Fibroblast of skin of scalp (primary cell): ENCODE measurements around the gene SAV1.

Experiments
- DNase-seq: peaks from one replicate; pipeline ENCODE4 v3.0.0-alpha.2; 2013

Gene SAV1

DNA sequence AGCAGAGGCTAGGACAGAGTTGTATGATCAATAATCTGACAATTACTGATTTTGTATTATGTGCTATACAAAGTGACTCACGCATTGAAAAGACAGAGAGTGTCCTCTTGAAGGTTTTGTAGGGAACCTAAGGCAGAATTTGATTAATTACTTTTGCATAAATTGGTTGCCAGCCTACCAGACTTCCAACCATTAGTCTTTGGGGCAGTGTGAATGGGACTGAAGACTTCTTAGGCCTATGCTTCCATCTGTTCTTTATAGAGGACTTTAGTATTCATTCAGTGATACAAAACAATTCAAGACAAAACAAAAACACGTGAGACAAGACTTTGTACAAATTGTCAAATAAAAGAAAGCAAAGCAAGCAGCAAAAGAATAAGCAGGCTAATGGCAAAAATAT, 61.6 kb downstream of the SAV1 start:
- DNase-seq: no peak

DNA sequence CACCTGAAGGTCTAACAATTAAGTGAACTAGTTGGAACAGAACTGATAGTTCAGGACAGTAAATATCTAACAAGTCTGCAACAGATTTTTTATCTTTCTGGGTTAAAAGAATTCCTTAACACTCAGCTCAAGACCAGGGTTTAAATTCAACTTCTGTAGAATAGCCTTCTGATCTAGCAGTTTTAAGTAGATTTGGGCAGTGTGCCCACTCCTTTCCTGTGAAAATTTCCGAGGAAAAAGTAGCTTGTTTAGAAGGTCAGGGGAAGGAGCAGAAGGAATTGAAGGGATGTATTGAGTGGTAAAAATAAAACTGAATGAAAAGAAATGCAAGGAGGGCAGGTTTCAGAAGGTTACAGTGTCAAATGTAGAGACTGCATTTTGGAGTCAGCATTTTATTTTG, 62.3 kb downstream of the SAV1 start:
- peak; percentile 25 for DNase-seq

DNA sequence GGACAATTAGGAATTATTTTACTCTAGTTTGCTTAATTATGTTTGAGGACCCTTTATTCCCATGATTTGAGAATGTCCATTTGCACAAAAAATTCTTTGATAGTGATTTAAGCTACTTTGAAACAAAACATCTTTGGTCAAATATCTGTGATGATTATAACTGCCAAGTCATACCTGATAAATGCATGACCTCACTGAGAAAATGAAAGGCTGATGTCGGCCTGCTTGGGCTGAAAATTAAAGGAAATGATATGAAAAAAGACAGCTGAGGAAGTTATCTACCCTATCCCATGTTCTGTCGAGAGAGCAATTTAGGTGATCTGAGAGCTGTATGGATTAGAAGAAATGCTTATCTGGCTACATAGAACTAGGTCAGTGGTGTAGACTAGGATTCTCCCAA, 64.5 kb downstream of the SAV1 start:
- no peak for DNase-seq

DNA sequence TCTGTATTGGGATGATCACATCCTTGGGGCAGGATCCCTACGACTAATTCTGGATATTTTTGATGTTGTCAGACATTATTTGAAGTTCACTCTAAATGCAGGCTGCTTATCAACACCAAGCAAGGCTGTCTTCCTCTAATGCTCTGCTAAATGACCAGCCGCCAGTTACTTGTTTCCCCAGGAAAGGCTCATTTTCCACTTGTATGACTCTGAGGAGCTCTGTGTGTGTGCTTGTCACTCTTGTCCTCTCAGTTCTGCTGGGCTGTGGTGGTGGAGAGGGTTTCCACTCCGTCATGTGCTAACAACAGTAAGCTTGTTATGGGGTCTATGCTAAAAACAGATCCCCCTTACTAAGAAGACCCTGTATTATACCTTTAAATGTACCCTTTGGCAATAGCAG, 66.1 kb downstream of the SAV1 start:
- DNase-seq: no peak

DNA sequence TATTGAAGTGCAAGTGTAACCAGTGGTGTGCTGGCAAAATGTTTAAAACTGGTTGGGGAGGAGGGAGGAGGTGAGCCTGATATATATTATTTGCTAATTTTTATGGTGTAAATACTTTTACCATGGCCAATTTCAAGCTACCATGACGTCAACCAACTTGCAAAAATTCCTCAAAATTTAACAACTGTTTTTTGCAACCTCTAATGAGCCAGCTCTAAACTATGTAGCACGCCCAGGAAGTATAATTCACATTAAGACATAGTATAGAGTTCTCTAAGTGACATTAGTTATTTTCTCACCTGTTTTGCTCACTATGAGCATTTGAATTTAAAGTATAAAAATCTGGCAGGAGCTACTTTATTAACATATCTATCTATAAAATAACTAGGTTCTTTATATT, 66.7 kb downstream of the SAV1 start:
- DNase-seq: peak; percentile 18

DNA sequence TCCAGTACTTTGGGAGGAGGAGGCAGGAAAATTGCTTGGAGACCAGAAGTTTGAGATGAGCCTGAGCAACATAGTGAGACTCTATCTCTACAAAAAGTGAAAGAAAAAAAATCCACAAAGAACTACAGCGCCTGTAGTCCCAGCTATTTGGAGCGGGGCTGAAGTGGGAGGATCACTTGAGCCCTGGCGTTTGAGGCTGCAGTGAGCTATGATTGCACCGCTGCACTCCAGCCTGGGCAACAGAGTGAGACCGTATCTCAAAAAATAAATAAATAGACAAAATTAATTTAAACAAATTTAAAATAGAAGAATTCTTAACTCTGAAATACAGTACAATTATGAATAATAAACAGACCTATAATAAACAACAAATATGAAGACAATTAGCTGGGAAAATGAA, 67.3 kb downstream of the SAV1 start:
- no peak for DNase-seq

DNA sequence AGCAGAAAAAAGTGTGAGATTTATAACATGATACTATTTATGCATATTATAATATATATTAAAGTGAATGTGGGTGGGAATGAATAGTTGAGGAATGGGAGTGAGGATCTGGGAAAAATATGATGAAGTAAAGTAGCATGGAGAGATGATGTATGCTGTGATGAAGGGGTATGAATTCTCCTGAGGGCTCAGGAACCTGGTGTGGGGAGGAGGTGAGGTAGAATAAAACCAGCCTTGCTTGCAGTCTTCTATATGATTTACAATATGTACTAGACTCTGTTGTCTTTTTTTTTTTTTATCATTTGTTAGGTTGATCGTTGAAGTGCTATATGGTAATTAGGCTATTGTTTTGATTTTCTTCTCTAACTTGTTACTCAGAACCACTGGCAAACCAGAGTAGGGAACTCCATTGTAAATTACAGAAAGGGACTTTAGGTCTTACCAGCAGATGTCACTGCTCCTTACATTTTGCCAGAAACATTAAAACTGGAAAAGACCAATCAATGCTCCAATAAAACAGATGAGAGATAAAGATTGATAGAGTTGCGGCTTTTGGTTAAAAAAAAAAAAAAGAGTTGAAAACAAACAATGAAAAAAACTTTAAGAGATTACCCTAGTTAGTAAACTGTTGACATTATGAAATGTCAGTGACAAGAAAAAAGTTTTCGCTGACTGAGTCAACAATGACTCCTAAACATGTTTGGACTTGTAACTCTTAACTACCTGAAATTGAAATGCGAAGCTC, 68.2 kb downstream of the SAV1 start:
- DNase-seq: peak; percentile 49

DNA sequence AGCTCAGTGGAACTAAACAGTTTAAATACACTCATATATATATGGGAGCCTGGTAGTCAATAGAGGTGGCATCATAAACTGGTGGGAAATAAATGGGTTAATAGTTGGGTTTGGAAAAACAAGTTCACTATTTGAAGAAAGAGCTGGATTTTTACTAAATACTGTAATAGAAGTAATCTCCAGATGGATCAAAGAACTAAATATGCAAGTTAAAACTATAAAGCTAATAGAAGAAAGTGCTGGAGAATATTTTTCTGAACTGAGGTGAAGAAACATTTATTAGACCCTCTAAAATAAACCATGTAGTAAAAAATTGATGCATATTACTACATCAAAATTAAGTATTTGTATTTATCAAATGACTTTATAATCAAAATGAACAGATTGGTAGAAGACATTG, 69.3 kb downstream of the SAV1 start:
- no peak for DNase-seq

DNA sequence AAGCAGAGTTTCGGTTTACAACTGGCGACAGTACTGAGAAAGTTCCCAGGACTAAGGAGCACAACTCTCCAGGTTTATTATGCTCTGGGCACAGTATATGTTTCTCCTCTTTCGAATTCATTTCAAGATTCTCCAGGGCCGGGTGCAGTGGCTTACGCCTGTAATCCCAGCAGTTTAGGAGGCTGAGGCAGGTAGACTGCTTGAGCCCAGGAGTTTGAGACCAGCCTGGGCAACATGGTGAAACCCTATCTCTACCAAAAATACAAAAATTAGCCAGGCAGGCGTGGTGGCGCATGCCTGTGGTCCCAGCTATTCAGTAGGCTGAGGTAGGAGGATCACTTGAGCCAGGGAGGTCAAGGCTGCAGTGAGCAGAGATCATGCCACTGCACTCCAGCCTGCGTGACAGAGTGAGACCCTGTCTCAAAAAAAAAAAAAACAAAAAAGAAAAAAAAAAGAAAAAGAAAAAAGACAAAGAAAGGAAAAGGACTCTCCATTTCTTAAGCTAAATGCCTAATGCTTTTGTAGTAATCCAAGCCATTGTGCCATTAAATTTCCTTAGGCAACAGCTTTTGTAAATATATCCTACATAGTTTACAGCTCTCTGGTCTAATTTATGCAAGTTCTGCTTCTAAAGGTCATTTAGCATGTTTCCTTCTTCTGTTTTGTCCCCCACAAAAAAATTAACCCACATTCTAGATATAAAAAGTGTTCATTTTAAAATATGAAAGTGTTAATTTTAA, 73.4 kb downstream of the SAV1 start:
- DNase-seq: no peak

DNA sequence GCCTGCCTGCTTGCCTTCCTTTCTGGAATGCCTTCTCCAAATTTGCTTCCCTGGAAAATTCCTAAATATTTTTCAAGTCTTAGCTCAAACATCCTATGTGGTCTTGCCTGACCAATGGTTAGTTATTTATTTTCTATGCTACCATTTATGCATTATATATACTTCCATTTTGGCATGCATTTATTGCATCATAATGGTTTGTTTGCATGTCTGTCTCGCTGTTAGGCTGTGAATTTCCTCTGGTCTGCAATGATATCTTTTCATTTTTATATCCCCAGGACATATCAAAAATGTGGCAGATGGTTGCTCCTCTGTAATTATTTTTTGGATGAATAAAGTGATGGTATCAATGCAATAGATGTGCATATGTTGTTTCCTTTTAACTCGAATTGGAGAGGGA, 77.6 kb downstream of the SAV1 start:
- no peak for DNase-seq
